HEK293 (cell line): Measurements from ENCODE around the gene OPN4.
A peak's percentile ranks its signal among the peaks of the same experiment; 100 is the strongest.

Source experiments
- CTCF ChIA-PET: fragments of 350-600 bp; formaldehyde crosslinking; extraction: SDS; loops from one replicate; lab custom pipeline; 2021; ENCODE audit warnings: antibody characterized with exemption; lab: Yijun Ruan, JAX
- POLR2A ChIA-PET: fragments of 300-600 bp; formaldehyde crosslinking; extraction: SDS; loops from one replicate; lab custom pipeline; 2020; ENCODE audit warnings: antibody characterized with exemption, inconsistent platforms; lab: Yijun Ruan, JAX
- H3K27ac ChIP-seq: fragments of 200-500 bp; sonication (Bioruptor generic); 2 replicates; pipeline ENCODE4 v1.5.1; 2014; ENCODE audit warnings: low read depth, low read length, control low read depth, inconsistent platforms; ENCODE audit errors: extremely low read depth
- H3K36me3 ChIP-seq, 2 experiments: fragments of 200-500 bp in 1 of 2; sonication (Bioruptor generic) in 1 of 2; 1 replicate in 1 of 2; 2 replicates in 1 of 2; pipeline ENCODE4 v1.5.1; 2014 to 2017; ENCODE audit warnings: inconsistent platforms in 2 of 2, low read length in 2 of 2; ENCODE audit not compliant: control insufficient read depth in 2 of 2, insufficient read depth in 1 of 2
- H3K4me1 ChIP-seq: fragments of 200-500 bp; sonication (Bioruptor generic); 2 replicates; pipeline ENCODE4 v1.5.1; 2014; ENCODE audit warnings: mild to moderate bottlenecking, low read length, inconsistent platforms; ENCODE audit not compliant: control insufficient read depth, insufficient read depth
- H3K4me3 ChIP-seq: 2 replicates; pipeline ENCODE4 v1.5.1; 2011; ENCODE audit warnings: low read depth, mild to moderate bottlenecking, control low read depth, low read length, moderate library complexity
- H3K9me3 ChIP-seq: fragments of 200-500 bp; sonication (Bioruptor generic); 2 replicates; pipeline ENCODE4 v1.5.1; 2014; ENCODE audit warnings: low read depth, low read length, inconsistent platforms; ENCODE audit not compliant: control insufficient read depth, insufficient read depth
- ELK4 ChIP-seq: IDR thresholded peaks from 2 replicates; pipeline ENCODE4 v1.6.1; 2011; ENCODE audit warnings: mild to moderate bottlenecking, low read depth, low read length, borderline replicate concordance
- GLI2 ChIP-seq: fragments of 450-650 bp; formaldehyde crosslinking; IDR thresholded peaks from 2 replicates; pipeline ENCODE4; 2017; ENCODE audit warnings: missing biosample characterization, missing genetic modification characterization, low read depth, borderline replicate concordance
- GLIS2 ChIP-seq: fragments of 450-650 bp; formaldehyde crosslinking; IDR thresholded peaks from 2 replicates; pipeline ENCODE4 v1.5.1; 2016; ENCODE audit warnings: missing biosample characterization, missing genetic modification characterization
- MEIS1 ChIP-seq: sonication (generic); formaldehyde crosslinking; IDR thresholded peaks from 2 replicates; pipeline ENCODE4 v1.8.1; 2022; ENCODE audit warnings: missing genetic modification reagents, mild to moderate bottlenecking, borderline replicate concordance
- MZF1 ChIP-seq: fragments of 450-650 bp; formaldehyde crosslinking; IDR thresholded peaks from 2 replicates; pipeline ENCODE4 v1.5.1; 2017; ENCODE audit warnings: missing biosample characterization, missing genetic modification characterization, borderline replicate concordance
- REPIN1 ChIP-seq: fragments of 450-650 bp; formaldehyde crosslinking; IDR thresholded peaks from 2 replicates; pipeline ENCODE4 v1.5.1; 2017; ENCODE audit warnings: missing biosample characterization, missing genetic modification characterization, low read depth
- ZBTB17 ChIP-seq: fragments of 450-650 bp; formaldehyde crosslinking; IDR thresholded peaks from 2 replicates; pipeline ENCODE4 v1.5.1; 2016; ENCODE audit warnings: missing biosample characterization, missing genetic modification characterization
- ZBTB21 ChIP-seq: fragments of 450-650 bp; formaldehyde crosslinking; IDR thresholded peaks from 2 replicates; pipeline ENCODE4 v1.5.1; 2017; ENCODE audit warnings: missing biosample characterization, missing genetic modification characterization
- ZBTB7A ChIP-seq: fragments of 450-650 bp; formaldehyde crosslinking; IDR thresholded peaks from 2 replicates; pipeline ENCODE4 v1.5.1; 2016; ENCODE audit warnings: low read depth, missing biosample characterization, missing genetic modification characterization
- ZBTB8A ChIP-seq: fragments of 450-650 bp; formaldehyde crosslinking; IDR thresholded peaks from 2 replicates; pipeline ENCODE4 v1.5.1; 2016; ENCODE audit warnings: missing biosample characterization, missing genetic modification characterization
- ZIC2 ChIP-seq: fragments of 450-650 bp; formaldehyde crosslinking; IDR thresholded peaks from 2 replicates; pipeline ENCODE4 v1.5.1; 2016; ENCODE audit warnings: missing biosample characterization, missing genetic modification characterization
- ZNF10 ChIP-seq: fragments of 450-650 bp; formaldehyde crosslinking; IDR thresholded peaks from 2 replicates; pipeline ENCODE4 v1.5.1; 2017; ENCODE audit warnings: missing biosample characterization, missing genetic modification characterization
- ZNF133 ChIP-seq: fragments of 450-650 bp; formaldehyde crosslinking; IDR thresholded peaks from 2 replicates; pipeline ENCODE4 v1.5.1; 2016; ENCODE audit warnings: missing biosample characterization, missing genetic modification characterization
- ZNF394 ChIP-seq: fragments of 450-650 bp; formaldehyde crosslinking; IDR thresholded peaks from 2 replicates; pipeline ENCODE4 v1.5.1; 2016; ENCODE audit warnings: missing biosample characterization, missing genetic modification characterization, mild to moderate bottlenecking, moderate library complexity, borderline replicate concordance
- ZNF433 ChIP-seq: fragments of 450-650 bp; formaldehyde crosslinking; IDR thresholded peaks from 2 replicates; pipeline ENCODE4 v1.5.1; 2016; ENCODE audit warnings: missing biosample characterization, missing genetic modification characterization, low read depth
- ZNF513 ChIP-seq: fragments of 450-650 bp; IDR thresholded peaks from 2 replicates; pipeline ENCODE4 v1.5.1; 2018; ENCODE audit warnings: missing biosample characterization, missing genetic modification characterization
- ZNF530 ChIP-seq: fragments of 450-650 bp; formaldehyde crosslinking; IDR thresholded peaks from 2 replicates; pipeline ENCODE4 v1.5.1; 2016; ENCODE audit warnings: low read depth, missing biosample characterization, missing genetic modification characterization
- ZNF561 ChIP-seq: fragments of 450-650 bp; IDR thresholded peaks from 2 replicates; pipeline ENCODE4 v1.5.1; 2018; ENCODE audit warnings: missing biosample characterization, missing genetic modification characterization, borderline replicate concordance
- ZNF600 ChIP-seq: fragments of 450-650 bp; formaldehyde crosslinking; IDR thresholded peaks from 2 replicates; pipeline ENCODE4 v1.5.1; 2016; ENCODE audit warnings: missing biosample characterization, missing genetic modification characterization
- TF ChIP-seq, protein P1 (sequence below): fragments of 450-650 bp; formaldehyde crosslinking; IDR thresholded peaks from 2 replicates; pipeline ENCODE4 v1.5.1; 2017; ENCODE audit warnings: missing biosample characterization, missing genetic modification characterization
- TF ChIP-seq, protein P2 (sequence below): fragments of 450-650 bp; formaldehyde crosslinking; IDR thresholded peaks from 2 replicates; pipeline ENCODE4 v1.5.1; 2016; ENCODE audit warnings: missing biosample characterization, missing genetic modification characterization

Gene OPN4

GRCh38 chr10:86659721-86660453, 5.5 kb downstream of the OPN4 start:
- POLR2A ChIA-PET = no interaction called here
- no peaks in the 10 kb centered on the region for H3K4me1 ChIP-seq

DNA sequence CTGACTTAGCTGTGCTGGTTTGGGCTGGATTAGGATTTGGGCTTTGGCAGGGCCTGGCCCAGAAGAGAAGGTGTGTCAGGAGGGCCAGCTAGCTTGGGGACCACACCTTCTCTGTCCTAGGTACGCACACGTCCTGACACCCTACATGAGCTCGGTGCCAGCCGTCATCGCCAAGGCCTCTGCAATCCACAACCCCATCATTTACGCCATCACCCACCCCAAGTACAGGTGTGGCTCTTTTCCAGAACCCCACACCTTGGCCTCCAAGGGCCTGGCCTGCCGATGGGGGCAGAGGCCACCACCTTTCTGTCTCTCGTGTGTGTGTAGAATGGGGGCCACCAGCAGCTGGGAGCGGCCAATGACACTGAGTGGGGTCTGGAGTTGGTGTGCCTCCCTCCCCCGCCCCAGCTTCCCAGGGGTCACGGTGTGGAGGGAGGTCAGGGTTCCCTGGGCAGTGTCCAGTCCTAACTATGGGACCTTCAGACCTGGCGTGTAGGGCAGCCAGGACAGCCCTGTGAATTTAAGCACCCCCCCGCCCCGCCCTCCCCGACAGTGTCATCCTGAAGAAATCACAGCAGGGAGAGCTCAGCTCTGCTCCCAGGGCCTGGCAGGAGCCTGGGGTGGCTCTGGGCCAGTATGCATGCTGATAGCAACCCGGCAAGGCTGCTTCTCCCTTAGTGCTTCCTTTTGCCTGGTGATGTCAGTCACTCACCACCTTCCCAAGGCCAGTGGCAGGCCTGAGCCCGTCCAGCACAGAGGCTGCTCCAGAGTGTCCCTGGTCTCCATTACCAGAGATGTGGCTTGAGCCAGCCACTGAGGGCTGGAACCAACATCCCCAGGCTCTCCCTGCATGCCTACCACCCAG, 7.0 kb downstream of the OPN4 start:
- TF ChIP-seq GLIS2 (tag by site-specific recombination) (0 out of 2 replicates have a peak, but pooled peaks have one; percentile 24), ZBTB21 (tag by site-specific recombination) (no peak), ZBTB8A (tag by site-specific recombination) (no peak), ZNF600 (tag by site-specific recombination) (peak; percentile 67; the same call in 1 of the 2 replicates), ZNF513 (no peak), ZNF433 (tag by site-specific recombination) (no peak), ZIC2 (tag by site-specific recombination) (peak; percentile 70; the same call in 1 of the 2 replicates), ZNF133 (tag by site-specific recombination) (no peak), MZF1 (no peak), REPIN1 (tag by site-specific recombination) (no peak), ZNF10 (tag by site-specific recombination) (no peak), ZNF530 (tag by site-specific recombination) (no peak), ZBTB17 (tag by site-specific recombination) (0 out of 2 replicates have a peak, but pooled peaks have one; percentile 19), ZNF561 (tag by site-specific recombination) (no peak), MEIS1 (CRISPR knock-in tag) (no peak), ZNF394 (tag by site-specific recombination) (peak; percentile 60; the same call in 1 of the 2 replicates), GLI2 (no peak)
- TF ChIP-seq, protein P1, sequence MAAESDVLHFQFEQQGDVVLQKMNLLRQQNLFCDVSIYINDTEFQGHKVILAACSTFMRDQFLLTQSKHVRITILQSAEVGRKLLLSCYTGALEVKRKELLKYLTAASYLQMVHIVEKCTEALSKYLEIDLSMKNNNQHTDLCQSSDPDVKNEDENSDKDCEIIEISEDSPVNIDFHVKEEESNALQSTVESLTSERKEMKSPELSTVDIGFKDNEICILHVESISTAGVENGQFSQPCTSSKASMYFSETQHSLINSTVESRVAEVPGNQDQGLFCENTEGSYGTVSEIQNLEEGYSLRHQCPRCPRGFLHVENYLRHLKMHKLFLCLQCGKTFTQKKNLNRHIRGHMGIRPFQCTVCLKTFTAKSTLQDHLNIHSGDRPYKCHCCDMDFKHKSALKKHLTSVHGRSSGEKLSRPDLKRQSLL (tag by site-specific recombination) = no peak
- no peaks in the 10 kb centered on the region for H3K9me3 ChIP-seq
- H3K4me3 ChIP-seq = no peak overlapping the region
- ChIA-PET POLR2A (no interaction called here), CTCF (no interaction called here)
- no peak overlapping the region for H3K27ac ChIP-seq
- H3K36me3 ChIP-seq = no peaks in the 10 kb centered on the region
- H3K4me1 ChIP-seq = no peaks in the 10 kb centered on the region

More at GRCh38 chr10:86659721-86660453, 5.5 kb downstream of the OPN4 start:
- TF ChIP-seq, protein P2, sequence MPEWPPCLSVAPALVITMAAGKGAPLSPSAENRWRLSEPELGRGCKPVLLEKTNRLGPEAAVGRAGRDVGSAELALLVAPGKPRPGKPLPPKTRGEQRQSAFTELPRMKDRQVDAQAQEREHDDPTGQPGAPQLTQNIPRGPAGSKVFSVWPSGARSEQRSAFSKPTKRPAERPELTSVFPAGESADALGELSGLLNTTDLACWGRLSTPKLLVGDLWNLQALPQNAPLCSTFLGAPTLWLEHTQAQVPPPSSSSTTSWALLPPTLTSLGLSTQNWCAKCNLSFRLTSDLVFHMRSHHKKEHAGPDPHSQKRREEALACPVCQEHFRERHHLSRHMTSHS = no peak
- TF ChIP-seq ELK4 = no peak
- TF ChIP-seq ZBTB7A = no peak
- TF ChIP-seq, all 188 proteins: peak for 0
- CTCF ChIA-PET = interaction anchor here (1.2 kb wide), 1 partner anchor 34 kb away, joined by 3 read pairs; no protein-coding TSS in a partner anchor
- Histone ChIP-seq H3K4me3 (no peak overlapping the region), H3K9me3 (no peaks in the 10 kb centered on the region), H3K36me3 (no peaks in the 10 kb centered on the region), H3K27ac (no peak overlapping the region)
